Germinal center (tissue), 1 donor: Measurements from ENCODE around the gene CD93.

Experiments used
- DNase-seq: peaks from one replicate; pipeline ENCODE4 v3.0.0; 2012; ENCODE audit warnings: mixed read lengths, low spot score

Gene CD93

DNA sequence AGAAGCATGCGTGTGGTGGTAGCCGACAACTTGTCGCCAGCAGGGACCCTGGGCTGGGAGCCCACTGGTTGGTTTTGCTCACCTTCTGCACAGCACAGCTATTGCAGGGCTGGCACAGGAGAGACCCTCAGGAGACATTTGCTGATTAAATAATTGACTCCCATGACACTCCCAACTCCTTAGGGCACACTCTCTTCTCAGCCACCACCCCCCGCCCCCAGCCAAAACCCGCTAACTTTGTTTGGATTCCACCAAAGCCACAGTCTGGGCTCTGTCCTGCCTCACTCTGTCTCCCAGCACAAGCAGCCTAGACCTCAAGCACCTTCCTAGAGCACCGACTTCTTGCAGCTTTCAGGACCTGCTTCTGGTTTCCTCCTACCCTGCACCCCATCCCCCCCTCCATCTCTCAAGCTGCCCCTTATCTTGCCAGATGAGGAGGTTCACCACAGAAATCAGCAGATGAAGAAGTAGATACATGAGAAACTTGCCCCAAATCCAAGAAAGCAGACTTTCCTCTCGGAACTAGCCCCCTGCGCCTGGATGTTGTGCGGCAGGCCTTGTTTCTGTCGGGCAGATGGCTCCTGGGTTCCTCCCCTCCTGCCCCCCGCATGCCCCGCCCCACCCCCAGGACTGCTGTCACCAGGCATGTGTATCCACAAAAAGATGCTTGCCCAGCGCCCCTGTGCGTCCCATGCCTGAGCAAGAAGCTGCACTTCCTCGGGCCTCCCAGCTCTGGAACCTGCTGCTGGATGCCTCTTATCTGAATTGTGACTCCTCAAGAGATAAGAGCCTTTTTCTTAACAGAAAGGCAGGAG lies 35.0 kb upstream of the CD93 start:
- no peak for DNase-seq

DNA sequence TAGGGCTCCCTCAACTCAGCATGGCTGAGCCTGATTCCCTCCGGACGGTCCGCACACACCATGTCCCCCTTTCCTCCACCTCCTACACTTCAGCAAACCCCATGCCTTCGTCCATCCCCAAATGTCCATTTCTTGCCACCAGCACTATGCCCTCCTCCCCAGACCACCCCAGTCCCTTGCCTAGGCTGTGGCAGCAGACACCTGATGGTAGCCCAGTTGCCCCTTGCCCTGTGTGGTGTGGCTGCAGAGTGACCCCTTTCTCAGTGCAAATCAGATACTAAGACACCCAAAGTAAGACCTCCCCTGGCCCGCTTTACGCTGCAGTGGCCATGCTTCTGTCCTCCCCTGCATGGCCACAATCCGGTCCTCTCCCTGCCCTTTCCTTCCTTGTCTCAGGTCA lies 34.1 kb upstream of the CD93 start:
- DNase-seq, result no peak

DNA sequence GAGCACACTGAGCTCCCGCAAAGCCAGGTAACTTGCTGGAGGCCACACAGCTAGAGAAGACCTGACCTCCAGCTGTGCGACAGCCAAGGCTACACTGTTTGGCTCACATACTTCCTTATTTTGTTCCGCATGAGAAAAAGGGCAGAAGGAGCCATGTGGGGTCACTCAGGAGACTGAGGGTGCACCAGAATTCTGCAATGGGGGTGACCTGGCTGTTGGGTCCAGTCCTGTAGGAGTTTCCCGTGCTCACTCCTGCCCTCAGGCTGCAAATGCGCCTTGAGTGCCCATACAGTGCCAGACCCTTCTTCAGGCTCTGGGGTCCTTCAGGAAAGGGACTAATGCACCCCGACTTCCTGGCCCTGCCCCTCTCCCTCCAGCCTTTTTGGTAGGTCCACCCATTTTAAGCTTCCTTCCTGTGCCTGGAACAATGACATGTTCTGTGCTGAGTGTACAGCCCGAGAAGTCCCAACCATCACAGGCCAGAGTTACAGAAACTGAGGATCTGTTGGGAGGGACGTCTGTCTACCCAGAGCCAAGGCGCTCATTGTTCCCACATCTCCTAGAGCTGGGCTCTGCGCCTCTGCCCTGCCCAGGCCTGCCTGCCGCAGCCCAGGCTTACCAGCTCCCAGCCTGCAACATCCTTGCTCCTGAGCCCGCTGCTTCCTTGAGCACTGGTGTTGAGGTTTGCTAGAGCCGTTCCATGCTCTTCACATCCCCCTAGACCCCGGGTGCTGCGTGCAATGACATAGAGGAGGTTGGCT lies 33.5 kb upstream of the CD93 start:
- DNase-seq, result no peak

DNA sequence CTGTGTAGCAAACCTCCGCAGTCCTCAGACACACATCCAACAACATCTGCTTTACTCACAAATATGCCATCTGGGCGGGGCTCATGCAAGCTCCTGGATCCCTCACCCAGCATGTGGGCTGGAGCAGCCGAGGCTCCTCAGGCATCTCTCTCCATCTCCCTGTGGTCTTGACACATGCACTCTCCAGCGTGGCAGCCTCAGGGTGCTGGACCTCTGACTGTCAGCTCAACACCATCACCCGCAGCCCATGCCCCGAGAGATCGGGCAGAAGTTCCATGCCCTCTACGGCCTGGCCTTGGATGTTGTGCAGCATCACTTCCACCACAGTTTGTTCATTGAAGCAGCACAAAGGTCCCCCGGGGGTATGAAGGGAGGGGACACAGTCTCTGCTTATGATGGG lies 32.6 kb upstream of the CD93 start:
- DNase-seq, result no peak

GRCh38 chr20:23118144-23118543 lies 32.0 kb upstream of the CD93 start:
- no peak for DNase-seq

DNA sequence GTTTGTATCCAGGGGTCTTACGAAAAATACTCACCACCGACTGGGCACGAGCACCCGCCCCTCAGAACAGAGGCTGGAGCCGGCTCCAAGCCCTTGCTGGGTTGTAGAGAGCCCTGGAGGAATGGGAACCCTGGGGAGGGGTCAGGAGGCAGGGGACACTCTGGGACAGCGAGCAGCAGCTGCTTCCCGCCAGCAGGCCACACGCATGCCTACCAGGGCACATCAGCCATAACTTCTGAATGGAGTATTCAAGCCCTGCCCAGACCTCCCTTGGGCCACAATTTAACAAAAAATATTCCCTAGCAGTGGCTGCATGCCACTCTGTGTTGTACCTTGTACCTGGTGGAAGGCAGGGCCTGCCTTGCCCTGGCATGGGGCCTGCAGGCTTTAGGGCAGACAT lies 31.6 kb upstream of the CD93 start:
- DNase-seq, result no peak

DNA sequence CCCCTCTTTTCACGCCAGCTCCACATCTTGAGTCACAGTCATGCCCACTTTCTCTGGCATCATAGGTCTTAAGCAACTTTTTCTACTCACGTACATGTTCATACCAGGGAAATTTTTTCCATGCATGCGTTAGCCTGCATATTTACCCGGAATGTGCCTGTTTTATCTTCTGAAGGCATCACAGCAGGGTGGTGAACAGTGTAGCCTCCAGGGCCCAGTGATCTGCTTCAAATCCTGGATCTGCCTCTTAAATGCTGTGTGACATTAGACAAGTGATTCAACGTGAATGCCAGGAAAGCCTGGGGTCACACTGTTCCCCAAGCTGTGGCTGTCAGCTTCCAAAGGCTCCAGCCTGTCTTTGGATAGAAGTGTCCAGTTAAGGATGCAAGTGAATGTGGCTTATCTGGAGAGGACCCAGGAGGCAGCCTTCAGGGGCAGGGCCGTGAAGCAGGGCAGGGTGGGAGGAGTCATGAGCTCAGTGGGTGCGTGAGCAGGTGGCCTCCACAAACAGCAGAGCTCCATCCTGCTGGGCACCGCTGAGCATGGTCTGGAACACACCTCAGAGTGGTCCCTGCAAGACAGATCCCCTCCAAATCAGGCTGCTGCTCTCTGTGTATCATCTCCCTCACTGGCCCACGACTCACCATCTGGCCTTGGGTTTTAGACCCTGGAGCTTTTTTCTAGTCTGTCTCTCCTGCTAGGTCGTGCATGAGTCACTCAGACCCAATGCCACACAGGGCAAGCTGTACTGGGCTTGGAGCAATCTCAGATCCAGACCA lies 30.4 kb upstream of the CD93 start:
- no peak for DNase-seq

DNA sequence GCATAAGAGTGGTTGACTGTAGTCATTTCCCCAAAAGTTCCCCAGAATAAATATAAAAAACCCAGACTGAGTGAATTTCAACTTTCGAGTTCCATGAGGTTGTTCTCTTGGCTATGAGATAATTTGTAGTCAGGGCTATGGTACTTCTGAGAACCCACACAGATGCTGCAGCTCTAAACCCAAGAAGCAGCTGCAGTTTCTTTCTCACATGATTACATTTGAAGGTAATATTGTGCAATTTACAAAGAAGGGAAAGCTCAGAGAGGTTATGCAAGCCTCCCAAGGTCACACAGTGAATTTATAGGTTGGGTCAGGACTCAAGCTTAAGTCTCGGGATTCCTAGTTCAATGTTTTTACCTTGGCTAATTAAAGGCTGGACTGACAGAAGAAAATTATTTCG lies 29.7 kb upstream of the CD93 start:
- DNase-seq, result no peak

GRCh38 chr20:23114448-23115082 lies 28.4 kb upstream of the CD93 start:
- no peak for DNase-seq

DNA sequence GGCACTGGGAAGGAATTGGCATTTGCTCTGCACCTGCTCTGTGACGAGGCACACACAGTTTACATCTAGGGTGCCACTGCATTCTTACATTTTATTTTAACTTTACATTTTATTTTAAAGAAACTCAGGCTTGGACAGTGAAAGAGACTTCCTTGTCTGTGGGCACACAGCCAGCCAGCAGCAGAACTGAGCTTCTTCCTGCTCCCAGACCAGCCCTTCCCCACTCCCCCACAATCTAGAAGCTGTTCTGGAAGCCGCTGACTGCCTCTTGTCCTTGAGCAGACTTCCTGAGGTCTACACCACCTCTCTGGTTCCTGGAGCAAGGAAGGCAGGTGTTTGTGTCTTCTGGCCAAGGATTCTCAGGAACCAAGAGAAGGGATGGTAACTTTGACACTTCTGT lies 27.9 kb upstream of the CD93 start:
- no peak for DNase-seq

DNA sequence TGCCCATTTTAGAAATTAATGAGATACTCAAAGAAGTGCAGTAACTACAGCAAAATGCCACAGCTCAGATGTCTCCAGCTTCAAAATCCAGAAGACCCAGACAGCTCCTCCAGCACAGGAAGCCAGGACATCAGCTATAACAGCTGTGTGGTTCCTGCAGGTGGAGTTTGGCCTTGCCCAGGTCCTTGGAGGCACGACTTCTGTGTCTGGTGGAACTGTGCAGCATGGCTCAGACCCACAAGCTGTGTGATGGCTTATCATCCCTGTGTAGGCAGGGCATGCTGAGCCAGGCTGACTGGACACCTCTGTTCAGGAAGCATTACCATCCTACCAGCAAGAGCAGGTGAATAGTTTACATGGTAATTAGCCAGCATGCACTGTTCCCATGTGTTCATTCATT lies 26.5 kb upstream of the CD93 start:
- DNase-seq, result no peak

DNA sequence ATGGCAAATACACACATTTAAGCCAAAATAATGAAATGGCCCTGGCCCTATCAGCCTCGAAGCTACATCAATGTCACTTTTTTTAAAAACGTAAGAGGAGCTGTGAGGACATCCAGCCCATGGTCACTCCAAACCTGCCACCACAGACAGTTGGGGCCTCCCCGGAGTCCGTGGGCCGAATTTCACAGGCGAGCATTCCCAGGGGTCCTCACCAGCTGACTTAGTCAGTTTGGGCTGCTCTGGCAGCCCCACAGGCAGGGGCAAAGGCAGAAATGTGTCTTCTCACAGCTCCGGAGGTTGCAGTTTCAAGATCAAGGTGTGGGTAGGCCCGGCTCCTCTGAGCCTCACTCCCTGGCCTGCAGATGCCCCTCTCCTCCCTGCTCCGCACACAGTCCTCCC lies 25.8 kb upstream of the CD93 start:
- no peak for DNase-seq

DNA sequence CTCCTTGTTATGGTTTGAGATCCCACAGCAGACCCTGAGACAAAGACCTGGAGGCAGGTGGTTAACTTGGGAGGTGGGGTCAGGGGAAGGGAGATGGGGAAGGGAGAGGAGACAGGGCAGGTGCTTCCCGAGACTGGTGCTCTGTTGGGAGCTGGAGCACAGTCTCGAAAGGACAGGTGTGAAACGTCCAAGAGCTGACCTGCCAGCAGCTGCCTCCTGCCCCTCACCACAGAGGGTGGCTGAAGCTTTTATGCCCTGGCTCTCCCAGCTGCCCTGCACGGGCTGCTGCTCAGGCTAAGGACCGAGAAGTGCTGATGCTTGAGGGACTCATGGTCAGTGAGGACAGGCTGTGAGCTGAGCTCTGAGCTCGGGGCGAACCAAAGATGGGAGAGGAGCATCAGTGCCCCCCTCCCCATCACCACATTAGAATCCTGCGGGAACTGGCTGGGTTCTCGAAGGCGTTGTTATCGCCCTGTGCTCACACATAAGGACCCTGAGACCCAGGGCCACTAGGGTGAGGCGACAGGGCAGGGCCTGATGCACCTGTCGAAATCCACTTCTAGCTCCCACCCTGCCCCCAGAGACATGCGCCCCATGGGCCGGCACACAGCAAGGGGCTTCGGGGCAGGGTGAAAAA lies 25.3 kb upstream of the CD93 start:
- DNase-seq, result no peak

- DNase-seq, result no peak
Observed at GRCh38 chr20:23108871-23109270, 22.7 kb upstream of the CD93 start.

DNA sequence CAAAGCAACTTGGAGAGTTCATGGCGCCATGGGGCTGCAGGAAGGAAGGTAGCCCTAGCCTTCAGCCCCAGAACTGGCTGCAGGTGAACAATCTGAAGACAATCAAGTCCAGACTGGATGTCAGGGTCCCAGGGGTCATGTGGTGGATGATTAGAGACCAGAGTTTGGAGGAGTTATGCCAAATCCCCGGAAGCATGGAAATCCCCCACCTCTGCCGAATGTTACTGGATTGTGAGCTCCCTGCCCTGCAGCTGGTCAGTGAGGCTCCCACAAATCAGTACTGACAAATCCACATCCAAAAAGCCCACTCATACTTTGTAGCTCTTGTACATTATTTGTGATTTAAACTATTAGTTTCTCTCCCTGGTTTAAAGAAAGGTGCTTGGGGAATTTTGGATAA lies 21.3 kb upstream of the CD93 start:
- DNase-seq, result no peak

DNA sequence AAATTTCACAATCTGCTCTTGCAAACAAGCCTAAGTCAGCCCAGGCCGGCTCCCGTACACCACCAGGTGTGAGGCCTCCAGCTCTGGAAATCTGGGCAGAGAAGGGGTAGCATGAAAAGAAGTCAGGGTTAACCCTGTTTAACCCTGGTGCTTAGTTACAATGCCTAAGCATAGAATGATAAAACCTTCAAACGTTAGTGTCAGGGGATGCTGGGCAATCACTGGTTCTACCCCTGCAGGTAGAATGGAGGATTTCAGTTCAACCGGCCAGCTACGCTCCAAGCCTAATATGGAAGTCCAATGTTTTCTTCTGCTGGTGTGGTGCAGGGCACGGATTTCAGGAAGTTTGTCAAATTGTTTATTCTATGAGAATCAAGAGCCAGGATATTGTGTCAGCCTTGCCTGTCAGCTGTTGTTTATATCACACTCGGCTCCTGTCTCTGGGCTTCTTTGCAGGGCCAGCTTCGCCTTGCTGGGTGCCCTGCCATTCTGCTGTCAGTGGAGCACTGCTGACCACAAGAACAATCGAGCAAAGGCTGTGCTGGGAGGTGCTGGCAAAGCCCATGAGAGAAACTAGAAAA lies 20.2 kb upstream of the CD93 start:
- no peak for DNase-seq

DNA sequence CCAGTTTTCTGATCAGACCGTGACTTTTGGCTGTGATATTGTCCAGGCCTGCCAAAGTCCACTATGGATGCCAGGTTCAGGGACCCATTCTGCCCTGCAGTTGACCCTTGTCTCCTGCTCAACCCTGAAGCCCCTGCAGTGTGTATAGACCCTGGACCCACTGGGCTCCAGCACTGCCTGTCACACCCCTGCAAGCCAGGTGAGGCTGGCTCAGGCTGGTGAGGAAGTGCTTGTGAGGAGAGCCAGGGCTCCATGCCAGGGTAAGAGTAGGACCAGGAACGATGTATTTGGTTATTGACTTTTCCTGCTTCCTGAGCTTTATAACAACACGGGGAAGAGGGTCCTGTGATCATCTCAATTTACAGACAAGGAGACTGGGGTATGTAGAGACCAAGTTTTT lies 19.1 kb upstream of the CD93 start:
- DNase-seq, result no peak

DNA sequence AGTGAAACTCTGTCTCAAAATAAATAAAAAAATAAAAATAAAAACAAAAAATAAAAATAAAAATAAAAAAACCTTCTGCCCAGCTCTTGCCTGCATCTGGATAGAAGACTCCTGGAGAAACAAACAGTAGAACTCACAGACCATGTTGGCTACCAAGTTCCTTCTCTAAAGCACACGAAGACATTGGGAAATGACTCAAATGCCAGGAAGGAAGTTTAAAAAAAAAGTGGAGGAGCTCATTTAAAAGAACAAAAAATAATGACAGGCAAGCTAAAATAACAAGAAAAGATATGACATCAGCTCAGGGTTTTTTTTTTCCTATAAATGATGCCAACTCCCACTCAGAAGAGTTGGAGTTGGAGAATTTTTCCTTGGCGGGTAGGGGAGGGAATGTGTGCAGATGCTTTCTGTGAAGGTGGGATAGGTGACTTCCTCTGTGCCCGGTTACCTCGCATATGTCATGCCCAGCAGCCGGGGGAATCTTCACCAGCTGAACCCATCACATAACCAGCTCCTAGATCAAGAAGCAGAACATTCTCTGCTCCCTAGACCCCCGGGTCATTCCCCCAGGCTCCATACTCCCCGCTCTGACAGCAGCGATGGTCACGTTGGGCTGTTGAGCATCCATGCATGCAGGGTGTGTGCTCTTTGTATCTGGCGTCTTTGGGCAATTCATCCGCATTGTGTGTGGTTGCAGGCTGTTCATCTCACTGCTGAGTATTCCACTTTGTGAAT lies 17.3 kb upstream of the CD93 start:
- no peak for DNase-seq

DNA sequence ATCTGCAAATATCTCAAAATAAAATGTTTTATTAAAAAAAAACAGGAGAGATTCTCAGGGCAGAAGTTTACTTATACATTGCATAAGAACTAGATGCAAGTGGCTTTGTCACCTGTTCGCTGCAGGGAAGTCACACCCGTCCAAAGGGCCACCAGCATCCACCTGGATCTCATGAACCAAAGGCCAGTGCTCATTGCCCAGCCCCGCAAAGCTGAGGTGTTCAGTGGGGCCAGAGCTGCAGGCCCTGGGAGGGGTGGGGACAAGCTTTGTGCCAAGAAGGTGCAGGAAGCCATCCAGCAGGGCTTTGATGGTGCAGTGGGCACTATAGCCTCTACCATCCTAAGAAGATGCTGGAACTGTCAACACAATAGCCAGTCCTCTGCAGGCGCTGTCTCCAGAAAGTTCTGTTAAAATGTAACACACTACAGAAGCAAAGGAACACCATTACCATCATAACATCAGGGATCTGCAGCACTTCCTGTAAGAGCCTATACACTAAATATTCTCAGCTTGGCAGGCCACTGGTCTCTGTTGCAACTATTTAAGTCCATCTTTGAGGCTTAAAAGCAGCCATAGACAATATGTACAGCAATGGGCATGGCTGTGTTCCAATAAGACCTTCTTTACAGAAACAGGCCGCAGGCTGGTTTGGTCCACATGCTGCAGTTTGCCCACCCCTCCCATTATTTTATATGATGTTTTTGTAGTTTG lies 15.7 kb upstream of the CD93 start:
- DNase-seq, result no peak

DNA sequence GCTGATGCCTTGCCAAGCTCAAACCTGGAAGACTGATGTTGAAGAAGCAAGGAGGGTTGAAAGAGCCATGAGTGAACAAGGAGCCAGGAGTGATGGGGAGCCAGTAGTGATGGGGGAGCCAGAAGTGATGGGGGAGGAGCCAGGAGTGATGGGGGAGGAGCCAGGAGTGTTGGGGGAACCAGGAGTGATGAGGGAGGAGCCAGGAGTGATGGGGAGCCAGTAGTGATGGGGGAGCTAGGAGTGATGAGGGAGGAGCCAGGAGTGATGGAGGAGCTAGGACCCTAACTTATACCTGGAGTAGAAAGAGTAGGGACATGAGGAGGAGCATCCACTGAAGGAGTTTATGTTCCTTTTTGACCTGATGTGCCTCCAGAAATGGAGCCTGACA lies 14.6 kb upstream of the CD93 start:
- DNase-seq, result no peak
